Activated naive CD8-positive, alpha-beta T cell treated with anti-CD3 and anti-CD28 coated beads, Interleukin-2, amount 50 U/mL, for 24 hours (primary cell): ENCODE results near the gene GABBR1.

Experiments
- ATAC-seq: fragments of 150-1000 bp; cut with Tn5 transposase; one replicate; pipeline ENCODE4 v1.10.0; 2021
- DNase-seq: peaks from one replicate; pipeline ENCODE4 v3.0.0; 2021
- H3K27ac Mint-ChIP-seq: one replicate; pipeline ENCODE4 v1.8.0; 2021; ENCODE audit warnings: mild to moderate bottlenecking, mixed read lengths
- H3K27me3 Mint-ChIP-seq: one replicate; pipeline ENCODE4 v1.8.0; 2021; ENCODE audit warnings: mixed read lengths
- H3K36me3 Mint-ChIP-seq: one replicate; pipeline ENCODE4 v1.8.0; 2021; ENCODE audit warnings: low read depth, mixed read lengths
- H3K4me1 Mint-ChIP-seq: one replicate; pipeline ENCODE4 v1.8.0; 2021; ENCODE audit warnings: mixed read lengths
- H3K4me3 Mint-ChIP-seq: one replicate; pipeline ENCODE4 v1.8.0; 2021; ENCODE audit warnings: mild to moderate bottlenecking, moderate library complexity, mixed read lengths
- H3K9me3 Mint-ChIP-seq: one replicate; pipeline ENCODE4 v1.8.0; 2021; ENCODE audit warnings: mixed read lengths

GABBR1 gene

GRCh38 chr6:29553268-29554057, 79.5 kb downstream of the GABBR1 start:
- ATAC-seq (peak; percentile 55), DNase-seq (peak; percentile 23)
- no peaks in the 10 kb centered on the region for H3K36me3 Mint-ChIP-seq
- peaks cover 16% of the 10 kb centered on the region for H3K4me1 Mint-ChIP-seq
- peak overlapping the region; percentile 65 for H3K27ac Mint-ChIP-seq
- peaks cover 65% of the 10 kb centered on the region for H3K27me3 Mint-ChIP-seq
- peak overlapping the region; percentile 58 for H3K4me3 Mint-ChIP-seq
- H3K9me3 Mint-ChIP-seq, result no peaks in the 10 kb centered on the region

- H3K27me3 Mint-ChIP-seq, result peaks cover 63% of the 10 kb centered on the region
- H3K4me3 Mint-ChIP-seq, result peak overlapping the region; percentile 58
- H3K36me3 Mint-ChIP-seq, result no peaks in the 10 kb centered on the region
- peaks cover 16% of the 10 kb centered on the region for H3K4me1 Mint-ChIP-seq
- ATAC-seq (peak; percentile 49), DNase-seq (no peak)
- H3K27ac Mint-ChIP-seq, result peak overlapping the region; percentile 65
- no peaks in the 10 kb centered on the region for H3K9me3 Mint-ChIP-seq
Measured at GRCh38 chr6:29552512-29553051, 80.4 kb downstream of the GABBR1 start.

GRCh38 chr6:29547573-29547972, 85.4 kb downstream of the GABBR1 start:
- H3K36me3 Mint-ChIP-seq, result no peaks in the 10 kb centered on the region
- ATAC-seq (peak; percentile 54), DNase-seq (no peak)
- H3K4me3 Mint-ChIP-seq, result no peak overlapping the region
- peaks cover 5% of the 10 kb centered on the region for H3K4me1 Mint-ChIP-seq
- H3K9me3 Mint-ChIP-seq, result no peaks in the 10 kb centered on the region
- peaks cover 47% of the 10 kb centered on the region for H3K27me3 Mint-ChIP-seq
- no peak overlapping the region for H3K27ac Mint-ChIP-seq

- no peak for ATAC-seq
- no peak overlapping the region for H3K27ac Mint-ChIP-seq
- H3K27me3 Mint-ChIP-seq, result peaks cover 12% of the 10 kb centered on the region
- no peaks in the 10 kb centered on the region for H3K36me3 Mint-ChIP-seq
- H3K4me1 Mint-ChIP-seq, result no peaks in the 10 kb centered on the region
- no peaks in the 10 kb centered on the region for H3K9me3 Mint-ChIP-seq
- no peak overlapping the region for H3K4me3 Mint-ChIP-seq
- no peak for DNase-seq
Measured at GRCh38 chr6:29537714-29538403, 95.1 kb downstream of the GABBR1 start.

- no peaks in the 10 kb centered on the region for H3K36me3 Mint-ChIP-seq
- H3K27me3 Mint-ChIP-seq, result no peaks in the 10 kb centered on the region
- H3K27ac Mint-ChIP-seq, result no peak overlapping the region
- H3K4me3 Mint-ChIP-seq, result no peak overlapping the region
- no peaks in the 10 kb centered on the region for H3K9me3 Mint-ChIP-seq
- H3K4me1 Mint-ChIP-seq, result no peaks in the 10 kb centered on the region
- no peak for DNase-seq
- ATAC-seq, result no peak
Measured at GRCh38 chr6:29532320-29532951, 100.5 kb downstream of the GABBR1 start.

- no peaks in the 10 kb centered on the region for H3K36me3 Mint-ChIP-seq
- no peak overlapping the region for H3K4me3 Mint-ChIP-seq
- ATAC-seq (peak; percentile 91), DNase-seq (peak; percentile 30)
- H3K9me3 Mint-ChIP-seq, result no peaks in the 10 kb centered on the region
- H3K27me3 Mint-ChIP-seq, result no peaks in the 10 kb centered on the region
- H3K4me1 Mint-ChIP-seq, result no peaks in the 10 kb centered on the region
- no peak overlapping the region for H3K27ac Mint-ChIP-seq
Measured at GRCh38 chr6:29531668-29532067, 101.3 kb downstream of the GABBR1 start.

- no peak overlapping the region for H3K4me3 Mint-ChIP-seq
- H3K27me3 Mint-ChIP-seq, result peaks cover 5% of the 10 kb centered on the region
- no peaks in the 10 kb centered on the region for H3K36me3 Mint-ChIP-seq
- DNase-seq, result no peak
- no peaks in the 10 kb centered on the region for H3K9me3 Mint-ChIP-seq
- no peak overlapping the region for H3K27ac Mint-ChIP-seq
- H3K4me1 Mint-ChIP-seq, result no peaks in the 10 kb centered on the region
- ATAC-seq, result no peak
Measured at GRCh38 chr6:29530671-29531310, 102.2 kb downstream of the GABBR1 start.

GRCh38 chr6:29529956-29530355, 103.0 kb downstream of the GABBR1 start:
- Mint-ChIP-seq H3K9me3 (no peaks in the 10 kb centered on the region), H3K4me1 (no peaks in the 10 kb centered on the region), H3K27ac (no peak overlapping the region), H3K4me3 (no peak overlapping the region), H3K27me3 (peaks cover 13% of the 10 kb centered on the region), H3K36me3 (no peaks in the 10 kb centered on the region)
- ATAC-seq, result no peak
- DNase-seq, result no peak

GRCh38 chr6:29528988-29529560, 103.9 kb downstream of the GABBR1 start:
- no peak overlapping the region for H3K4me3 Mint-ChIP-seq
- no peaks in the 10 kb centered on the region for H3K9me3 Mint-ChIP-seq
- ATAC-seq (no peak), DNase-seq (no peak)
- H3K27ac Mint-ChIP-seq, result no peak overlapping the region
- no peaks in the 10 kb centered on the region for H3K4me1 Mint-ChIP-seq
- no peaks in the 10 kb centered on the region for H3K36me3 Mint-ChIP-seq
- H3K27me3 Mint-ChIP-seq, result peaks cover 19% of the 10 kb centered on the region

- peaks cover 21% of the 10 kb centered on the region for H3K27me3 Mint-ChIP-seq
- H3K36me3 Mint-ChIP-seq, result no peaks in the 10 kb centered on the region
- H3K27ac Mint-ChIP-seq, result peak overlapping the region; percentile 18
- DNase-seq, result no peak
- H3K4me1 Mint-ChIP-seq, result no peaks in the 10 kb centered on the region
- no peaks in the 10 kb centered on the region for H3K9me3 Mint-ChIP-seq
- H3K4me3 Mint-ChIP-seq, result no peak overlapping the region
- ATAC-seq, result no peak
Measured at GRCh38 chr6:29528300-29528931, 104.6 kb downstream of the GABBR1 start.

GRCh38 chr6:29527564-29527963, 105.4 kb downstream of the GABBR1 start:
- Mint-ChIP-seq H3K27ac (no peak overlapping the region), H3K36me3 (no peaks in the 10 kb centered on the region), H3K27me3 (peaks cover 26% of the 10 kb centered on the region), H3K4me1 (no peaks in the 10 kb centered on the region), H3K4me3 (no peak overlapping the region), H3K9me3 (no peaks in the 10 kb centered on the region)
- DNase-seq (no peak), ATAC-seq (no peak)

GRCh38 chr6:29527126-29527525, 105.9 kb downstream of the GABBR1 start:
- Mint-ChIP-seq H3K27ac (no peak overlapping the region), H3K27me3 (peaks cover 26% of the 10 kb centered on the region), H3K4me1 (no peaks in the 10 kb centered on the region), H3K4me3 (no peak overlapping the region), H3K9me3 (no peaks in the 10 kb centered on the region), H3K36me3 (no peaks in the 10 kb centered on the region)
- DNase-seq (no peak), ATAC-seq (no peak)

GRCh38 chr6:29525311-29525639, 107.7 kb downstream of the GABBR1 start:
- Mint-ChIP-seq H3K27me3 (peaks cover 26% of the 10 kb centered on the region), H3K36me3 (no peaks in the 10 kb centered on the region), H3K4me3 (no peak overlapping the region), H3K27ac (no peak overlapping the region), H3K4me1 (no peaks in the 10 kb centered on the region), H3K9me3 (no peaks in the 10 kb centered on the region)
- no peak for ATAC-seq
- no peak for DNase-seq
